Measurements from ENCODE around the gene KIFC1. TPM values are rescaled to one million over a fixed set of nuclear protein-coding genes. Genes with fewer than 3 reads are reported as not detected.

The KIFC1 gene
- total and polyA plus RNA-seq, 9 of the 15 experiments (the other 6 are each of a cell fraction or from before 2014, with no cell fraction given): 1.3 to 95.2 (median 76.9) TPM

DNA sequence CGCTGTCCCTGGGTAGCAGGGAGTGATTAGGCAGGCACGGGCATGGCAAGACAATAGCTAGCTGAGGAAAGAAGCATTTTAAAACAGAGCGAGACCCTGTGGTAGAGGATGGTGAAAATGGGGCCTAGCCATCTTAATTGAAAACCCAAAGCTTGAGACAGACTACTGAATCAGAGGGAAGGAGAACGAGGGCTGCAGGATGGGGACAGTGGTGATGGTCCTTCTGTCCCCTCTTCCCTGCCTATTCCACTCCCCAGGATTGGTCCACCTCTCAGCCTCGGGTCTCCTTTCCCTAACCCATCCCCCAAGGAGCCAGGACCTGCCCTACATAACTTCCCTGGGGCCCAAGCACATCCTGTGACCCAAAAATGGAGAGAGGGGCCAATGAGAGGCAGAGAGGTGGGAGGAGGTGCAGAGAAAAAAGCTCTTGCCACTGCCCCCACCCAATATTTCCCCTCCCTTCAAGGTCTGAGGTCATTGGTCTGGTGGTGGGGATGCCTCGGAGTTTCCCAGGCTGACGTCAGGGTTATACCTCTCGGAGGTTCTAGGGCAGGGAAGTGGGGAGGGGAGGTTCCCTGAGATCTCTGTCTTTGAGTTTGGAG is 27.2 kb downstream of the KIFC1 start (continued):
- TF ChIP-seq, protein P1, sequence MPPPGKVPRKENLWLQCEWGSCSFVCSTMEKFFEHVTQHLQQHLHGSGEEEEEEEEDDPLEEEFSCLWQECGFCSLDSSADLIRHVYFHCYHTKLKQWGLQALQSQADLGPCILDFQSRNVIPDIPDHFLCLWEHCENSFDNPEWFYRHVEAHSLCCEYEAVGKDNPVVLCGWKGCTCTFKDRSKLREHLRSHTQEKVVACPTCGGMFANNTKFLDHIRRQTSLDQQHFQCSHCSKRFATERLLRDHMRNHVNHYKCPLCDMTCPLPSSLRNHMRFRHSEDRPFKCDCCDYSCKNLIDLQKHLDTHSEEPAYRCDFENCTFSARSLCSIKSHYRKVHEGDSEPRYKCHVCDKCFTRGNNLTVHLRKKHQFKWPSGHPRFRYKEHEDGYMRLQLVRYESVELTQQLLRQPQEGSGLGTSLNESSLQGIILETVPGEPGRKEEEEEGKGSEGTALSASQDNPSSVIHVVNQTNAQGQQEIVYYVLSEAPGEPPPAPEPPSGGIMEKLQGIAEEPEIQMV (tag; conservative IDR thresholded peaks at IDR 0.05; ENCODE audit: low read depth): no peak
- TF ChIP-seq TARDBP (IDR thresholded peaks at IDR 0.05) (no peak), CREB3 (tag; conservative IDR thresholded peaks at IDR 0.05; ENCODE audit: low read depth) (0 out of 2 replicates have a peak, but pooled peaks have one; percentile 66), TFAM (CRISPR knock-in tag; conservative IDR thresholded peaks at IDR 0.05) (no peak), ARID2 (IDR thresholded peaks at IDR 0.05) (no peak), RFX7 (CRISPR knock-in tag; IDR thresholded peaks at IDR 0.05) (no peak), NFATC3 (IDR thresholded peaks at IDR 0.05) (no peak), ZNF511 (CRISPR knock-in tag; IDR thresholded peaks at IDR 0.05) (0 out of 2 replicates have a peak, but pooled peaks have one; percentile 16), ZNF707 (CRISPR knock-in tag; conservative IDR thresholded peaks at IDR 0.05) (0 out of 2 replicates have a peak, but pooled peaks have one; percentile 65), LARP7 (IDR thresholded peaks at IDR 0.05) (no peak), PTTG1 (tag; IDR thresholded peaks at IDR 0.05; ENCODE audit: low read depth) (no peak), ZNF639 (CRISPR knock-in tag; conservative IDR thresholded peaks at IDR 0.05 in 1 of 2, IDR thresholded peaks at IDR 0.05 in 1 of 2) (no peak), SETDB1 (IDR thresholded peaks at IDR 0.05; ENCODE audit: low read length) (no peak), BACH1 (tag; IDR thresholded peaks at IDR 0.05) (peak; percentile 50; the same call in 1 of the 2 replicates), ETV5 (CRISPR knock-in tag; IDR thresholded peaks at IDR 0.05; ENCODE audit: low read depth) (no peak), CTBP1 (IDR thresholded peaks at IDR 0.05; ENCODE audit: borderline replicate concordance) (no peak), GTF2E2 (tag; IDR thresholded peaks at IDR 0.05) (0 out of 2 replicates have a peak, but pooled peaks have one; percentile 1)
- TF ChIP-seq, protein P2, sequence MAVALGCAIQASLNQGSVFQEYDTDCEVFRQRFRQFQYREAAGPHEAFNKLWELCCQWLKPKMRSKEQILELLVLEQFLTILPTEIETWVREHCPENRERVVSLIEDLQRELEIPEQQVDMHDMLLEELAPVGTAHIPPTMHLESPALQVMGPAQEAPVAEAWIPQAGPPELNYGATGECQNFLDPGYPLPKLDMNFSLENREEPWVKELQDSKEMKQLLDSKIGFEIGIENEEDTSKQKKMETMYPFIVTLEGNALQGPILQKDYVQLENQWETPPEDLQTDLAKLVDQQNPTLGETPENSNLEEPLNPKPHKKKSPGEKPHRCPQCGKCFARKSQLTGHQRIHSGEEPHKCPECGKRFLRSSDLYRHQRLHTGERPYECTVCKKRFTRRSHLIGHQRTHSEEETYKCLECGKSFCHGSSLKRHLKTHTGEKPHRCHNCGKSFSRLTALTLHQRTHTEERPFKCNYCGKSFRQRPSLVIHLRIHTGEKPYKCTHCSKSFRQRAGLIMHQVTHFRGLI (CRISPR knock-in tag; IDR thresholded peaks at IDR 0.05): 0 out of 2 replicates have a peak, but pooled peaks have one; percentile 24
- TF ChIP-seq, protein P3, sequence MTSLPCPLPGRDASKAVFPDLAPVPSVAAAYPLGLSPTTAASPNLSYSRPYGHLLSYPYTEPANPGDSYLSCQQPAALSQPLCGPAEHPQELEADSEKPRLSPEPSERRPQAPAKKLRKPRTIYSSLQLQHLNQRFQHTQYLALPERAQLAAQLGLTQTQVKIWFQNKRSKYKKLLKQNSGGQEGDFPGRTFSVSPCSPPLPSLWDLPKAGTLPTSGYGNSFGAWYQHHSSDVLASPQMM (CRISPR knock-in tag; IDR thresholded peaks at IDR 0.05): no peak
- TF ChIP-seq, protein P4, sequence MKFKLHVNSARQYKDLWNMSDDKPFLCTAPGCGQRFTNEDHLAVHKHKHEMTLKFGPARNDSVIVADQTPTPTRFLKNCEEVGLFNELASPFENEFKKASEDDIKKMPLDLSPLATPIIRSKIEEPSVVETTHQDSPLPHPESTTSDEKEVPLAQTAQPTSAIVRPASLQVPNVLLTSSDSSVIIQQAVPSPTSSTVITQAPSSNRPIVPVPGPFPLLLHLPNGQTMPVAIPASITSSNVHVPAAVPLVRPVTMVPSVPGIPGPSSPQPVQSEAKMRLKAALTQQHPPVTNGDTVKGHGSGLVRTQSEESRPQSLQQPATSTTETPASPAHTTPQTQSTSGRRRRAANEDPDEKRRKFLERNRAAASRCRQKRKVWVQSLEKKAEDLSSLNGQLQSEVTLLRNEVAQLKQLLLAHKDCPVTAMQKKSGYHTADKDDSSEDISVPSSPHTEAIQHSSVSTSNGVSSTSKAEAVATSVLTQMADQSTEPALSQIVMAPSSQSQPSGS (CRISPR knock-in tag; IDR thresholded peaks at IDR 0.05): no peak
